ENCODE data around the gene TOMM22.
A peak's percentile ranks its signal among the peaks of the same experiment; 100 is the strongest.

Gene TOMM22

DNA sequence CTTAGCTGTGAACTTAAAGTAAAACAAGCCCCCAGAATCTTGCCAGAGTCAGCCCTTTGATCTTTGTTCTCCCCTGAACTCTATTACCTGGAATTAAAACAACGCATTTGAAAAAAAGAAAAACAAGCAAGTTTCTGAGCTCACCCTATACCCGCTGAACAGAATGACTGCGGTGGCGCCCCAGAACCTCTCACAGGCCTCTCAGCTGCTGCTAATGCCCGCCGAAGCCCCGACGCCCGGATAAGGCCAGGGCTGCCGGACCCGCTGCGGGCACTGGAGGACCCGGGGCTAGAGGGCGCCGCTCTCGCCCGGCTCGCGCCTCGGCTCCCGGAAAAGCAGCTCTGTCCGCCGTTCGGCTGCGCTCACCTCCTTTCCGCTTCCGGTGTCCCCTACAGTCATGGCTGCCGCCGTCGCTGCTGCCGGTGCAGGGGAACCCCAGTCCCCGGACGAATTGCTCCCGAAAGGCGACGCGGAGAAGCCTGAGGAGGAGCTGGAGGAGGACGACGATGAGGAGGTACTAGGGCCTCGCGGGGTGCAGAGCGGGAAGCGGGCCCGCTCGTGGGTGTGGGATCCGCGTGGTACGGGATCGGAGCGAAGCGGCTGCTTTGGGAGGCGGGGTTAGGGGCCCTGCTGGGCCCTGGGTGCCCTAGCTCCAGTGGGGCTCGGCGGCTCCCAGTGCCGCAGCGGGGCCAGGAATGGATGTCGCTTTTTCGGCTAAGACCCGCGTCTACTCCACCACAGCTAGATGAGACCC, at the start of gene TOMM22:
TSS of gene TOMM22 (plus strand) at position 376 of the 754 bp plus-strand sequence. CDS start at position 398, 22 bp downstream.
- FAIRE-seq, result no peak

GRCh38 chr22:38632528-38632927, 49.2 kb upstream of the TOMM22 start:
- no peak for FAIRE-seq

DNA sequence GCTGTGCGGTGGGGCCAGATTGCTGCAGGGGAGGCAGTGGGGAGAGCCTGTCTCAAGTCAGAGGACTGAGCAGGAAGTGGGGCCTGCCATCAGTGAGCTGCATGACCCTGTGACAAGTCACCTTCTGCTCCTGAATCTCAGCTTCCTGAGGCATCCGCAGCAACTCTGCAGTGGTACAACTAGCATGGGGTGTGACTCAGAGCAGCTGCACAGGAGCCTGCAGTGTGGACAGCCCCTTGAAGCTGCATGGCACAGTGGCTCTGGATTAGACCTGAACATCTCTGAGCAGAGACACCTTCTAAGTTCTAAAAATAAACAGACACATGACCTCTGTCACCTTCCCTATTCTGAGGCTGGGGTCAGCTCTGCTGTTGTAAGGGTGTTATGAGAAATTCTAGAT, 43.5 kb upstream of the TOMM22 start:
- FAIRE-seq, result no peak

GRCh38 chr22:38638728-38639127, 43.0 kb upstream of the TOMM22 start:
- FAIRE-seq, result no peak

DNA sequence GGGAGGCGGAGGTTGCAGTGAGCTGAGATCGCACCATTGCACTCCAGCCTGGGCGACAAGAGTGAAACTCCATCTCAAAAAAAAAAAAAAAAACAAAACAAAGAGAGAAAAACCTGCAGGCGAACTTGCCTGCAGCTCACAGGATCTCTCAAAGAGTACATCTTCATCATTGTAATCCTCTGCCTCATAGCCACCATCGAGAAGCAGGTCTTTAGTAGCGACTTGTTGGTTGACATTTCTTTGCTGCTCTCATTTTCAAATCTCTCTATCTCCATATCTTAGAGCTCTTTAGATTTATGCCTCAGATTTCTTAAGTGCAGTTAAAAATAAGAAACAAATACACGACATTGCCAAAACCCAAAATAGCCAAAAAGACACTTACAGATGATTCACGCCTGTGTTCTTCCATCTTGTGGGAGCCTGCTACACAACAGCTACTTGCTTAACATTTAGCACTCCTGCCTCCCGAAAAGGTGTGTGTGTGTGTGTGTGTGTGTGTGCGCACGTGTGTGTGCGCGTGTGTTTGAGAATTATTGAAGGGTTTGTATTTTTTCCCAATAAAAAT, 40.2 kb upstream of the TOMM22 start:
- no peak for FAIRE-seq

- FAIRE-seq, result peak; percentile 83
Measured at GRCh38 chr22:38644245-38644644, 37.5 kb upstream of the TOMM22 start.

DNA sequence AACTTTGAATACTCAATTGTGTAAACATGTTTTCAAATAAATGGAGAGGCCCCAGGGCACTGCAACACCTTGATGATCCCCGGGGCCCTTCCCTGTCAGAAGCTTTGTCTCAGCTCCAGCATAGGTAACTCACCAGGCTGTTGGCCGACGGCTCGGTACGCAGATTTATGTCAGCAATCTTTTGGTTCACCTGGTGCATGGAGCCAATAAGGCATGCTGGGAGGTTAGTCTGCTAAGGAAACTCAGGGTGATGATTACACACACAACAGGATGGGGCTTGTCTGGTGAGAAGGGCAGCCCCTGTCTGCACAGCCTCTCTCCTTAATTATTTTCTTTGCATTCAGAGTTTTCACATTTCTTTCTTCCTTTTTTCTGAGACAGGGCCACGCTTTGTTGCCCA, 36.3 kb upstream of the TOMM22 start:
- no peak for FAIRE-seq

DNA sequence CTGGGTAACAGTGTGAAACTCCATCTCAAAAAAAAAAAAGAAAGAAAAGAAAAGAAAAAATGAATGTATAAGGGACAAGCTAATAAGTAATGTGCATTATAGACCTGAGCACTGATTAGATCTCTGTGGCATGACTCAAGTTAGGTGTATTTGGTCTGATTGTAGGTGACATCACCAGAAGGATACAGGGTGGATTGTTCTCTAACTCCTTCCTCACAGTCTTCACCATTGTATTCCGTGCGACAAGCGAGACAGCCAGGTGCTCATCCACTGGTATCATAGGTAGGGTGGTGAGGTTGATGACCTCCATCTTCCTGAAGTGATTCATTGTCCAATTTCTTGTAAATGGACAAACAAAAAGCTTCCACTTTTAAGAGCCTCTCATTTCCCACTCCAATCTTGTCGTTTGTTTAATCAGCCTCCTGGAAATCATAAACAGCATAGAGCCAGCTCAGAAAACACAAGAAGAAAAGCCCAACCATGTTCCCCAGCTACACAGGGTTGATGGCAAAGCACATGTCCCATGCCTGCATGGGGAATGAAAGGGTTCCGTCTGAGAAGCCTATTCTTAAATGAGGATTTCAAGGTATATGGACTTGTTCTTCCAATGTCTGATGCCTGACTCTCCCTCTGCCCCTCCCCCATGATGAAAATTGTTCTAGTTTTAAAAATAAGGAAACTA, 31.8 kb upstream of the TOMM22 start:
- no peak for FAIRE-seq

DNA sequence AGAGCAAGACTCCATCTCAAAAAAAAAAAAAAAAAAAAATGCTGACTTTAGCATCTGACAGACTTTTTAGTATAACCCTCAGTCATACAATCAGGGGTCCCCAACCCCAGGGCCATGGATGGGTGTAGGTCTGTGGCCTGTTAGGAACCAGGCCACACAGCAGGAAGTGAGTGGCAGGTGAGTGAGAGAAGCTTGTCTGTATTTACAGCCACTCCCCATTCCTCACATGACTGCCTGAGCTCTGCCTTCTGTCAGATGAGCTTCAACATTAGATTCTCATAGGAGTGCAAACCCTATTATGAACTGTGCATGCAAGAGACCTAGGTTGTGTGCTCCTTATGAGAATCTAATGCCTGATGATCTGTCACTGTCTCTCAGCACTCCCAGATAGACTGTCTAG, 28.9 kb upstream of the TOMM22 start:
- FAIRE-seq, result no peak

- FAIRE-seq, result no peak
Measured at GRCh38 chr22:38653741-38654140, 28.0 kb upstream of the TOMM22 start.

DNA sequence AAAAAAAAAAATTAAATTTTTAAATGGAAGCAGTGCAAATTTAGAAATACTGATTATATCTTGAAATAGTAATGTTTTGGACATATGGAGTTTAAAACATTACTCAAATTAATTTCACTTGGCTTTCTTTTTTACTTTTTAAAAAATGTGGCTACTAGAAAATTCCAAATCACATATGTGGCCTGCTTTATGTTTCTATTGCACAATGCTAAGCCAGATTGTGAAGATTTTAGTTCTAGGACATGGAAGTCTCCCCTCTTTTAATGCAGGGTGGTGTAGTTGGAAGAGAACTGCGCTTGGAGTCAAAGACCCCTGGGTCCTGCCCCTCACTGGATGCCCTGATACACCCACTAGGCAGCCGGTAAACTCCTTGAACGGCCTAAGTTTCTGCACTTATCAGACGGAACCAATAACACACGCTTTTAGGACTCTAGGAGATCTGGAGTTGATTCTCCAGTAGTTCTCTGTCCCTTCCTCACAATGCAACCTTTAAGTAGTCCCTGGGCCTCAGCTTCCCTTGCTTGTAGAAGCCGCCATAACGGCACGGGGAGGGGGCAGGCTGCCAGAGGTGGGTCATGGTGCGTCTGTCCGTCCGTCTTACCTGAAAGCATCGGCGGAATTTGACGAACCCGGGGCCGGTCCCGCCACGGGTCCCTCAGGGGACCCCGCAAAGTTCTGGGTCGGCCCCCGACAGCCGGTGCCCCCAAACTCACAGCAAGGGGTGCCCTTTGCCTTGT, 26.1 kb upstream of the TOMM22 start:
- FAIRE-seq, result no peak

DNA sequence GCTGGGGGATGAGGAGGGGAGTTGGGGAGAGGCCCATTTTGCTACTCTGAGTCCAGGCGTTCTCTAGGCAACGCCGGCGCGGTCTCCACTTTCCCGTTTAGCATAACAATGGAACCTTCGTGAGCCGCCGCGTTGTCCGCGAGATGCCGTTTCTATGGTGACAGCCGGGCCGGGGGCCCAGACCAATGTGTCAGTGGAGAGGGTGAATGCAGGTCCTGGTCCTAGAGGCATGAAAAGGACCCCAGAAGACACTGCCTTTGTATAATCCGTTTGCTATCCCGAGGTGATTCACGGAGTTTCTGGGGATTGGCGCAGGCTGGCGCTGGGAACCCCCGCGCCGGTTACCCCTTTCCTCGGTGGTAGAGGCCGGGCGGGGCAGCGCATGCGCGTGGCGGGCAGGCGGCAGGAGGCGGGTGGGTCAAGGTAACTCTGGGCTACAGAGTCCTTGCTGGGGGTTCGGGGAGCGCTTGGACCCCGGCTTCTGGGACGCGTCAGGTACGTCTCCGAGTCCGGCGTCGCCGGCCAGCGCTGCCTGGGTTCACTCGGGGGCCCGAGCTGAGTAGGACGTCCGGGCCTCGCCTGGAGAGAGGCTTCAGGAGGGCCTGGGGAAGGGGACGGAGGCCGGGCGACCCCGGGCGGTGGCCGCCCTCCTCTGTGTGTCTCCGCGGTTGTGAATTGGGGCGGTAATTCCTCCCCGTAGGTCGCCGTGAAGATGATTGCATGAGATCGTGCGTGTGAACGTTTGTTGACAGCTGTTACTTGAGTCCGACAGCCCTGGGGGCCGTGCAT, 25.3 kb upstream of the TOMM22 start, which contains the start of the genes CBY1 and FAM227A:
TSS of gene CBY1 (plus strand) at position 383 of the 789 bp plus-strand sequence. CDS start 11,417 bp downstream, outside the sequence.
TSS of gene FAM227A (minus strand) at position 137 of the 789 bp plus-strand sequence. CDS start 6,224 bp downstream, outside the sequence.
- no peak for FAIRE-seq

DNA sequence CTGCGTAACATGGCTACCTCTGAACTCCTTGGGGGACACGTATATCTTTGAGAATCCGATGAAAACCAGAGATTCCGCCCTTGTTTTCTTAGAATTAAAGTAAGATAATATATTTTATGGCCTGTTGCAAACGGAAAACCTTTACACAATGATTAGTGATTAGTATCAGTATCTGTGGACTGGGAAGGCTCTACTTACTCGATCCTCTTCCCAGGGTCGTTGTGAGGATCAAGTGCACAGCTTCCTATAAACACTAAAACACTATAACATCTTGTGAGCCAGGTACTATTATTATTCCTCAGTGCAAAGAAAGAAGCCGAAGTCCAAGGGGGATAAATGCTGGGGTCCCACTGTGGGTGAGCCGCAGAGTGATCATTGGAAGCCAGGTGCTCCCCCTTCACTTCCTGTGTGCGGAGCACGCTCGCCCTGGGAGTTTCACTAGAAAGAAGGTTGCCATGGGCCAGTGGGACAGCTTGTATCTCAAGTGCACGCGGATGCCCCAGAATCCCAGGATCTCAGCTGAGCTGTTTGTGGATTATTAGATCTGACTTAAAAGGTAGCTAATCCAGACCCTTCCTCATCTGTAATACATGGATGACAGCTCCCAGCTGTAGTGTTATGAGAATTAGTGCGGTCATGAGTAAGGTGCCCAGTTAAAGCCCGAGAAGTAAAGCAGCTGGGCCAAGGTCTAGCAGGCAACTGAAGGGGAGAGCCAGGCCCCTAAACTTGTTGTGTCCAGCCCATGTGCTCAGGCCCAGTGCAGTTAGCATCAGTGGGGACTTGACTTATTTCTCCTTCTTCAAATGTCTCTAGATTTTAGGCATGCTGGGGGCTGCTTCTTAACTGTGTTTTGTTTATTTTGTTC, 24.5 kb upstream of the TOMM22 start:
- no peak for FAIRE-seq

GRCh38 chr22:38674888-38675287, 6.9 kb upstream of the TOMM22 start:
- FAIRE-seq, result no peak

- FAIRE-seq, result no peak
Measured at GRCh38 chr22:38675833-38676232, 5.9 kb upstream of the TOMM22 start.

- no peak for FAIRE-seq
Measured at GRCh38 chr22:38684895-38685294, 3.1 kb downstream of the TOMM22 start.

DNA sequence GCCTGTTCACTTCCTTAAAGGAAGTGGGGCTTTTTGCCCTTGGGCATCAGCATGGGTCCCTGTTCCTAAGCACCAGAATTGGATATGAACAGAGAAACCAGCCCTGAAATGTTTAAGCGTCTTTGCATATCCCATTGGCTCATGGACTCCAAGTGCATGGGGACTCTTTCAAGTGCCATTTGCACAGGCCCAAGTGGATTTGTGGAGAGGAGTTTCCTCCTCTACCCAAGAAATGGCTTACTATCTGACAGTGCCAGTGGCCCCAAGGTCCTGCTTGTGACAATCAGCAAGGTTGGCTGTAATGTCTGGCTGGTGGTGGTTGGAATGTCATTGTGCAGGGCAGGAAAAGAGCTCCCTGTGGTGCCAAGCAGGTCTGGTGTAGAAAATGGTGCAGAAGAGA, 4.0 kb downstream of the TOMM22 start:
- no peak for FAIRE-seq

GRCh38 chr22:38689651-38690050, 7.9 kb downstream of the TOMM22 start:
- no peak for FAIRE-seq

DNA sequence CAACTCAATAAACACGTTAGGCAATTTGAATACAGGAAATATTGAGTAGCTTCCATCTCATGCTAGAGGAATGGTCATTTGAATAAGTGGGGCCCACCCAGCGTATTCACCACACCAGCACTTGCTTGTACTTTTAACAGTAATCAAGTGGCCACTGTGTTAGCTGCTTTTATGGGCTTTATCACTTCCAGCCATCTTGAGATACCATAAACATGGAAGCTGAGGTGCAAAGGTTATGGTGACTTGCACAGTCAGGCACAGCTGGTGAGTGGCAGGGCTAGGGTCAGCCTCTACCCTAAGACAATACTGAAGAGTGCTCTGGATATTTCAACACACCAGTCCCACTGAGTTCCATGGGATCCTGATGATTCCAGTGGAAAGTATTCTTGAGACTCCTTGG, 12.3 kb downstream of the TOMM22 start:
- no peak for FAIRE-seq

GRCh38 chr22:38694940-38695339, 13.2 kb downstream of the TOMM22 start:
- no peak for FAIRE-seq
